IMR-90 (cell line): Measurements from ENCODE around the gene ZMYM1. TPM values are rescaled to one million over a fixed set of nuclear protein-coding genes. Genes with fewer than 3 reads are reported as not detected.

Experiments
- ATAC-seq: fragments of 200-7000 bp; cut with Tn5 transposase; 2 replicates; pipeline ENCODE4 v1.9.1; 2020; ENCODE audit warnings: low read depth, mild to moderate bottlenecking, moderate library complexity
- BruUV-seq: library from RNA; stranded (reverse); fragments of 400-500 nt; replicated peaks from 2 replicates; lab custom pipeline; 2021; lab: Mats Ljungman, UMichigan
- CTCF ChIA-PET: fragments of 300-600 bp; formaldehyde crosslinking; extraction: SDS; loops from one replicate; lab custom pipeline; 2021; ENCODE audit warnings: antibody characterized with exemption; lab: Yijun Ruan, JAX
- POLR2A ChIA-PET: fragments of 300-600 bp; sonication (Branson Sonifier 250); formaldehyde crosslinking; loops from one replicate; lab custom pipeline; 2022; ENCODE audit warnings: antibody characterized with exemption; ENCODE audit not compliant: unreplicated experiment; lab: Charles Lee
- DNase-seq: peaks from one replicate; pipeline ENCODE4 v3.0.0; 2013
- H2AFZ ChIP-seq: replicated peaks from 2 replicates; pipeline ENCODE3; 2013; ENCODE audit warnings: low read length, mild to moderate bottlenecking; ENCODE audit not compliant: poor library complexity
- H2AK5ac ChIP-seq: 2 replicates; pipeline ENCODE4 v1.6.1; 2013; ENCODE audit warnings: low read depth, low read length, inconsistent platforms
- H2AK9ac ChIP-seq: replicated peaks from 2 replicates; pipeline ENCODE3; 2013; ENCODE audit warnings: mild to moderate bottlenecking, low read depth, low read length, moderate library complexity; ENCODE audit not compliant: poor library complexity
- H2BK120ac ChIP-seq: 2 replicates; pipeline ENCODE4 v1.6.1; 2013; ENCODE audit warnings: low read depth, low read length, inconsistent platforms
- H2BK15ac ChIP-seq: 3 replicates; pipeline ENCODE4 v1.6.1; 2013; ENCODE audit warnings: low read depth, low read length, inconsistent platforms
- H2BK20ac ChIP-seq: 2 replicates; pipeline ENCODE4 v1.6.1; 2013; ENCODE audit warnings: low read depth, mild to moderate bottlenecking, inconsistent platforms, low read length, moderate library complexity
- H2BK5ac ChIP-seq: 2 replicates; pipeline ENCODE4 v1.6.1; 2013; ENCODE audit warnings: mild to moderate bottlenecking, low read depth, low read length, inconsistent platforms; ENCODE audit not compliant: poor library complexity, severe bottlenecking
- H3K14ac ChIP-seq: replicated peaks from 2 replicates; pipeline ENCODE4 v1.6.1; 2013; ENCODE audit warnings: low read depth, low read length, inconsistent platforms
- H3K18ac ChIP-seq: 2 replicates; pipeline ENCODE4 v1.6.1; 2013; ENCODE audit warnings: low read depth, low read length, control low read depth
- H3K23ac ChIP-seq: 2 replicates; pipeline ENCODE4 v1.6.1; 2013; ENCODE audit warnings: low read depth, low read length, inconsistent platforms
- H3K27ac ChIP-seq: 2 replicates; pipeline ENCODE4 v1.5.1; 2013; ENCODE audit warnings: mild to moderate bottlenecking, control low read depth, low read length; ENCODE audit not compliant: insufficient read depth
- H3K27me3 ChIP-seq: 2 replicates; pipeline ENCODE4 v1.6.1; 2013; ENCODE audit warnings: low read length; ENCODE audit not compliant: control insufficient read depth, insufficient read depth
- H3K36me3 ChIP-seq: 2 replicates; pipeline ENCODE4 v1.6.1; 2013; ENCODE audit warnings: low read length, mixed read lengths; ENCODE audit not compliant: control insufficient read depth, insufficient read depth
- H3K4ac ChIP-seq: 2 replicates; pipeline ENCODE4 v1.6.1; 2013; ENCODE audit warnings: low read depth, low read length, inconsistent platforms
- H3K4me1 ChIP-seq: 2 replicates; pipeline ENCODE4 v1.6.1; 2013; ENCODE audit warnings: low read length, mixed read lengths; ENCODE audit not compliant: control insufficient read depth, insufficient read depth
- H3K4me2 ChIP-seq: 2 replicates; pipeline ENCODE4 v1.6.1; 2013; ENCODE audit warnings: low read depth, mild to moderate bottlenecking, control low read depth, low read length, moderate library complexity
- H3K4me3 ChIP-seq: 2 replicates; pipeline ENCODE4 v1.5.1; 2013; ENCODE audit warnings: low read depth, mild to moderate bottlenecking, control low read depth, low read length, moderate library complexity; ENCODE audit not compliant: insufficient read depth
- H3K56ac ChIP-seq: 2 replicates; pipeline ENCODE4 v1.6.1; 2013; ENCODE audit warnings: low read length, inconsistent platforms; ENCODE audit not compliant: insufficient read depth; ENCODE audit errors: extremely low read depth
- H3K79me1 ChIP-seq, 2 experiments: 2 replicates each; pipeline ENCODE4 v1.6.1; 2013; ENCODE audit warnings: low read length in 2 of 2, inconsistent platforms in 1 of 2, low read depth in 1 of 2
- H3K9ac ChIP-seq: 2 replicates; pipeline ENCODE4 v1.6.1; 2013; ENCODE audit warnings: low read depth, low read length, control low read depth
- H3K9me1 ChIP-seq: 2 replicates; pipeline ENCODE4 v1.6.1; 2013; ENCODE audit warnings: low read length, inconsistent platforms; ENCODE audit not compliant: insufficient read depth
- H3K9me3 ChIP-seq: 2 replicates; pipeline ENCODE4 v1.6.1; 2013; ENCODE audit warnings: low read length; ENCODE audit not compliant: control insufficient read depth, insufficient read depth
- H4K20me1 ChIP-seq: 2 replicates; pipeline ENCODE4 v1.6.1; 2013; ENCODE audit warnings: low read length, inconsistent platforms; ENCODE audit not compliant: insufficient read depth
- H4K5ac ChIP-seq: 2 replicates; pipeline ENCODE4 v1.6.1; 2013; ENCODE audit warnings: mild to moderate bottlenecking, low read depth, low read length, control low read depth
- H4K8ac ChIP-seq, 2 experiments: 2 replicates each; pipeline ENCODE4 v1.6.1; 2013; ENCODE audit warnings: low read depth in 2 of 2, low read length in 2 of 2, control low read depth in 1 of 2, inconsistent platforms in 1 of 2
- H4K91ac ChIP-seq: 2 replicates; pipeline ENCODE4 v1.6.1; 2013; ENCODE audit warnings: low read depth, low read length, inconsistent platforms; ENCODE audit not compliant: insufficient read depth
- BHLHE40 ChIP-seq: fragments of 150-350 bp; IDR thresholded peaks from 2 replicates; pipeline ENCODE4 v1.6.1; 2016; ENCODE audit warnings: mild to moderate bottlenecking, low read depth, low read length
- CEBPB ChIP-seq: IDR thresholded peaks from 2 replicates; pipeline ENCODE4 v1.6.1; 2012; ENCODE audit warnings: low read depth, low read length, improper control_type of control experiment
- NFE2L2 ChIP-seq: fragments of 150-350 bp; IDR thresholded peaks from 2 replicates; pipeline ENCODE4 v1.6.1; 2016; ENCODE audit warnings: low read depth, mild to moderate bottlenecking, low read length
- POLR2A ChIP-seq: IDR thresholded peaks from 2 replicates; pipeline ENCODE4 v1.6.1; 2012; ENCODE audit warnings: mild to moderate bottlenecking, low read depth, low read length
- SMC3 ChIP-seq: fragments of 150-350 bp; IDR thresholded peaks from 2 replicates; pipeline ENCODE4 v1.6.1; 2016; ENCODE audit warnings: low read depth, mild to moderate bottlenecking, antibody characterized with exemption, low read length, moderate library complexity
- WGBS, 2 experiments: methylation state at CpG; one replicate each; pipeline versions ENCODE4 v1.1.5 to v1.1.7; 2013; ENCODE audit warnings: missing lambda C conversion rate in 2 of 2; ENCODE audit not compliant: insufficient read length in 1 of 2; ENCODE audit errors: extremely low coverage in 2 of 2; 5-methylcytosine and 5-hydroxymethylcytosine counted together
- dilution Hi-C: fragments of 300-500 bp; cut with HindIII; formaldehyde crosslinking; loops from one replicate; pipeline ENCODE4 v1.14.3; 2018; ENCODE audit warnings: low sequenced_read_pairs; ENCODE audit not compliant: unreplicated experiment
- in situ Hi-C: fragments of 300-500 bp; cut with MboI; formaldehyde crosslinking; loops from 3 replicates; pipeline ENCODE4 v1.14.3; 2019; ENCODE audit warnings: low sequenced_read_pairs, inconsistent platforms, mixed read lengths
- intact Hi-C: fragments of 100-400 bp; cut with micrococcal nuclease; formaldehyde crosslinking; loops from 2 replicates; pipeline ENCODE4 v1.10.0; 2022
- polyA plus RNA-seq, 3 experiments: library from polyadenylated mRNA; depleted of rRNA; stranded (reverse); fragments of >200 nt; gene quantifications; 2 replicates each; pipeline ENCODE4 v1.2.3, GENCODE V29; 2012; ENCODE audit warnings: low replicate concordance in 1 of 3
- total RNA-seq: library from RNA; depleted of rRNA; stranded (reverse); fragments of >200 nt; gene quantifications from 2 replicates; pipeline ENCODE4 v1.2.3, GENCODE V29; 2012; rRNA removed

ZMYM1 gene
- total and polyA plus RNA-seq, 2 of the 4 experiments (the other 2 are of a cell fraction), result 7.2 to 33.9 TPM

GRCh38 chr1:35164893-35165292 lies 85.7 kb downstream of the ZMYM1 start:
- H3K14ac ChIP-seq, result no peak overlapping the region
- WGBS, 2 experiments, result no CpG with 5 or more reads among the region's 3 CpGs
- H2BK20ac ChIP-seq, result no peak overlapping the region
- H2AK5ac ChIP-seq, result no peak overlapping the region
- no peaks in the 10 kb centered on the region for H3K9me3 ChIP-seq
- H3K4me3 ChIP-seq, result no peak overlapping the region
- no peak overlapping the region for H3K27ac ChIP-seq
- H2BK5ac ChIP-seq, result no peak overlapping the region
- H3K4me1 ChIP-seq, result no peaks in the 10 kb centered on the region
- BruUV-seq, result no TSS peak
- no peak overlapping the region for H3K23ac ChIP-seq
- H2AFZ ChIP-seq, result no peak overlapping the region
- intact Hi-C loops (no loop called here), dilution Hi-C loops (no loop called here), in situ Hi-C loops (no loop called here)
- no peaks in the 10 kb centered on the region for H4K20me1 ChIP-seq
- TF ChIP-seq POLR2A (no peak), BHLHE40 (no peak), NFE2L2 (no peak), CEBPB (no peak), SMC3 (no peak)
- H4K5ac ChIP-seq, result no peak overlapping the region
- ChIA-PET CTCF (no interaction called here), POLR2A (no interaction called here)
- H3K9ac ChIP-seq, result no peak overlapping the region
- H2AK9ac ChIP-seq, result no peak overlapping the region
- H3K18ac ChIP-seq, result no peak overlapping the region
- no peaks in the 10 kb centered on the region for H3K36me3 ChIP-seq
- no peak overlapping the region for H3K4ac ChIP-seq
- H3K79me1 ChIP-seq, result no peaks in the 10 kb centered on the region
- no peak overlapping the region for H4K8ac ChIP-seq
- no peak overlapping the region for H4K91ac ChIP-seq
- no peak overlapping the region for H2BK15ac ChIP-seq
- no peaks in the 10 kb centered on the region for H3K27me3 ChIP-seq
- H3K56ac ChIP-seq, result no peak overlapping the region
- no peak overlapping the region for H2BK120ac ChIP-seq
- no peak overlapping the region for H3K4me2 ChIP-seq
- DNase-seq (no peak), ATAC-seq (no peak)
- no peaks in the 10 kb centered on the region for H3K9me1 ChIP-seq

Other genes starting within 250 kb of the ZMYM1 start
- gene SMIM12, start 219.6 kb upstream of the ZMYM1 start, total RNA-seq, result 31.9 and 36.4 TPM in 2 replicates
- 39.8 and 44.4 TPM in 2 replicates for gene SMIM12, start 219.6 kb upstream of the ZMYM1 start, polyA plus RNA-seq (2012; rRNA removed)
- not detected in 2 replicates for gene DLGAP3, start 149.7 kb upstream of the ZMYM1 start, total RNA-seq
- 0.02 and 0.10 TPM in 2 replicates for gene DLGAP3, start 149.7 kb upstream of the ZMYM1 start, polyA plus RNA-seq (2012; rRNA removed)
- gene TMEM35B, start 94.0 kb upstream of the ZMYM1 start, total RNA-seq, result 19.7 and 20.0 TPM in 2 replicates
- 20.4 and 22.4 TPM in 2 replicates for gene TMEM35B, start 94.0 kb upstream of the ZMYM1 start, polyA plus RNA-seq (2012; rRNA removed)
- 5.7 and 9.7 TPM in 2 replicates for gene ZMYM6, start 47.4 kb upstream of the ZMYM1 start, total RNA-seq
- gene ZMYM6, start 47.4 kb upstream of the ZMYM1 start, polyA plus RNA-seq (2012; rRNA removed), result 7.2 and 7.7 TPM in 2 replicates
- 53.9 and 121 TPM in 2 replicates for gene SFPQ, start 113.8 kb downstream of the ZMYM1 start, total RNA-seq
- 91.4 and 121 TPM in 2 replicates for gene SFPQ, start 113.8 kb downstream of the ZMYM1 start, polyA plus RNA-seq (2012; rRNA removed)
- 53.8 and 56.9 TPM in 2 replicates for gene ZMYM4, start 189.3 kb downstream of the ZMYM1 start, total RNA-seq
- 11.2 and 14.7 TPM in 2 replicates for gene ZMYM4, start 189.3 kb downstream of the ZMYM1 start, polyA plus RNA-seq (2012; rRNA removed)